Calu3 (cell line): Measurements from ENCODE around the gene KCTD15. TPM values are rescaled to one million over a fixed set of nuclear protein-coding genes. Genes with fewer than 3 reads are reported as not detected.
"Not testable (repeated sequence)": the region's sequence is repeated elsewhere in the genome, so short reads cannot be mapped to it uniquely, and the experiment has no call there.

Experiments
- BruUV-seq: library from RNA; stranded (reverse); fragments of 400-500 nt; replicated peaks from 2 replicates; lab custom pipeline; 2021; lab: Mats Ljungman, UMichigan
- CTCF ChIA-PET: fragments of 300-600 bp; sonication (Branson Sonifier 250); formaldehyde crosslinking; loops from one replicate; lab custom pipeline; 2022; ENCODE audit warnings: antibody characterized with exemption; lab: Charles Lee
- DNase-seq: peaks from one replicate; pipeline ENCODE4 v3.0.0; 2022
- H3K27ac Mint-ChIP-seq: one replicate; pipeline ENCODE4 v1.8.0; 2022; ENCODE audit warnings: mixed read lengths; ENCODE audit not compliant: unreplicated experiment
- H3K27me3 Mint-ChIP-seq: one replicate; pipeline ENCODE4 v1.8.0; 2022; ENCODE audit warnings: mixed read lengths; ENCODE audit not compliant: unreplicated experiment
- H3K36me3 Mint-ChIP-seq: one replicate; pipeline ENCODE4 v1.8.0; 2022; ENCODE audit warnings: mild to moderate bottlenecking, moderate library complexity, mixed read lengths; ENCODE audit not compliant: insufficient read depth, unreplicated experiment
- H3K4me1 Mint-ChIP-seq: one replicate; pipeline ENCODE4 v1.8.0; 2022; ENCODE audit warnings: mild to moderate bottlenecking, low read depth, mixed read lengths; ENCODE audit not compliant: unreplicated experiment
- H3K4me3 Mint-ChIP-seq: one replicate; pipeline ENCODE4 v1.8.0; 2022; ENCODE audit warnings: mild to moderate bottlenecking, low read depth, moderate library complexity, mixed read lengths; ENCODE audit not compliant: unreplicated experiment
- H3K9me3 Mint-ChIP-seq: one replicate; pipeline ENCODE4 v1.8.0; 2022; ENCODE audit warnings: low read depth, mixed read lengths; ENCODE audit not compliant: unreplicated experiment
- intact Hi-C: fragments of 100-400 bp; cut with micrococcal nuclease; formaldehyde crosslinking; loops from one replicate; pipeline ENCODE4 v1.10.0; 2022; ENCODE audit not compliant: unreplicated experiment
- total RNA-seq: library from RNA; stranded (reverse); gene quantifications from 2 replicates; pipeline ENCODE4 v1.2.3, GENCODE V29; 2022
- TF ChIP-seq, protein P1 (sequence below): fragments of 200-600 bp; IDR thresholded peaks from one replicate; pipeline ENCODE4 v1.8.0; 2022; ENCODE audit warnings: antibody characterized with exemption; ENCODE audit not compliant: unreplicated experiment

Gene KCTD15
- total RNA-seq, 1 experiment from 2014 or later = 18.6 TPM

- peaks cover 16% of the 10 kb centered on the region for H3K36me3 Mint-ChIP-seq
- peaks cover 8% of the 10 kb centered on the region for H3K4me1 Mint-ChIP-seq
- no peak overlapping the region for H3K4me3 Mint-ChIP-seq
- no peak for DNase-seq
- no peak overlapping the region for H3K27ac Mint-ChIP-seq
- CTCF ChIA-PET = no interaction called here
- H3K9me3 Mint-ChIP-seq = no peaks in the 10 kb centered on the region
- TF ChIP-seq, protein P1, sequence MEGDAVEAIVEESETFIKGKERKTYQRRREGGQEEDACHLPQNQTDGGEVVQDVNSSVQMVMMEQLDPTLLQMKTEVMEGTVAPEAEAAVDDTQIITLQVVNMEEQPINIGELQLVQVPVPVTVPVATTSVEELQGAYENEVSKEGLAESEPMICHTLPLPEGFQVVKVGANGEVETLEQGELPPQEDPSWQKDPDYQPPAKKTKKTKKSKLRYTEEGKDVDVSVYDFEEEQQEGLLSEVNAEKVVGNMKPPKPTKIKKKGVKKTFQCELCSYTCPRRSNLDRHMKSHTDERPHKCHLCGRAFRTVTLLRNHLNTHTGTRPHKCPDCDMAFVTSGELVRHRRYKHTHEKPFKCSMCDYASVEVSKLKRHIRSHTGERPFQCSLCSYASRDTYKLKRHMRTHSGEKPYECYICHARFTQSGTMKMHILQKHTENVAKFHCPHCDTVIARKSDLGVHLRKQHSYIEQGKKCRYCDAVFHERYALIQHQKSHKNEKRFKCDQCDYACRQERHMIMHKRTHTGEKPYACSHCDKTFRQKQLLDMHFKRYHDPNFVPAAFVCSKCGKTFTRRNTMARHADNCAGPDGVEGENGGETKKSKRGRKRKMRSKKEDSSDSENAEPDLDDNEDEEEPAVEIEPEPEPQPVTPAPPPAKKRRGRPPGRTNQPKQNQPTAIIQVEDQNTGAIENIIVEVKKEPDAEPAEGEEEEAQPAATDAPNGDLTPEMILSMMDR = no peak
- H3K27me3 Mint-ChIP-seq = no peaks in the 10 kb centered on the region
- intact Hi-C loops = no loop called here
- no TSS peak for BruUV-seq
Observed at GRCh38 chr19:33814181-33815165, 17.8 kb downstream of the KCTD15 start.

GRCh38 chr19:33815380-33816340, 19.0 kb downstream of the KCTD15 start:
- intact Hi-C loops = no loop called here
- DNase-seq = no peak
- no TSS peak for BruUV-seq
- H3K4me1 Mint-ChIP-seq = peaks cover under 1% of the 10 kb centered on the region
- H3K4me3 Mint-ChIP-seq = no peak overlapping the region
- TF ChIP-seq, protein P1 = no peak
- CTCF ChIA-PET = interaction anchor here (0.6 to 0.8 kb wide), 2 partner anchors 569 to 1905 kb away, joined by 3 to 5 read pairs; no protein-coding TSS in a partner anchor
- H3K27me3 Mint-ChIP-seq = no peaks in the 10 kb centered on the region
- H3K36me3 Mint-ChIP-seq = peaks cover 20% of the 10 kb centered on the region
- no peaks in the 10 kb centered on the region for H3K9me3 Mint-ChIP-seq
- H3K27ac Mint-ChIP-seq = no peak overlapping the region

- CTCF ChIA-PET = interaction anchor here (1.0 kb wide), 1 partner anchor 22 kb away, joined by 4 read pairs; the partner anchor contains the start of gene KCTD15
- H3K9me3 Mint-ChIP-seq = no peaks in the 10 kb centered on the region
- no peak for DNase-seq
- H3K36me3 Mint-ChIP-seq = peaks cover 19% of the 10 kb centered on the region
- H3K27me3 Mint-ChIP-seq = no peaks in the 10 kb centered on the region
- no TSS peak for BruUV-seq
- H3K4me1 Mint-ChIP-seq = peaks cover 7% of the 10 kb centered on the region
- no peak overlapping the region for H3K27ac Mint-ChIP-seq
- H3K4me3 Mint-ChIP-seq = no peak overlapping the region
- intact Hi-C loops = no loop called here
- TF ChIP-seq, protein P1 = no peak
Observed at GRCh38 chr19:33818411-33818810, 21.7 kb downstream of the KCTD15 start.

DNA sequence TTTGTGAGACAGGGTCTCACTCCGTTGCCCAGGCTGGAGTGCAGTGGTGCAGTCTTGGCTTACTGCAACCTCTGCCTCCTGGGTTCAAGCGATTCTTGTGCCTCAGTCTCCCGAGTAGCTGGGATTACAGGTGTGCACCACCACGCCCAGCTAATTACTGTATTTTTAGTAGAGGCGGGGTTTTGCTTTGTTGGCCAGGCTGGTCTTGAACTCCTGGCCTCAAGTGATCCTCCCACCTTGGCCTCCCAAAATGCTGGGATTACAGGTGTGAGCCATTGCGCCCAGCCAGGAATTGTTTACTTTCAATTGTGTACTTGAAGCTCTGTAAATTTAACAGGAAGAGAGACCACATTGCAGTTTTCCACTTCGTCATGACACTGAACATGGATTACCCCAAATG, 22.4 kb downstream of the KCTD15 start:
- DNase-seq, H3K9me3 Mint-ChIP-seq, BruUV-seq, H3K4me1 Mint-ChIP-seq, H3K27ac Mint-ChIP-seq, intact Hi-C loops, H3K27me3 Mint-ChIP-seq: not testable (repeated sequence)
- Mint-ChIP-seq H3K4me3 (peak overlapping the region; percentile 79), H3K36me3 (peaks cover 12% of the 10 kb centered on the region)
- CTCF ChIA-PET = interaction anchor here (0.5 to 1.1 kb wide), 2 partner anchors 45 to 288 kb away, joined by 3 to 4 read pairs; no protein-coding TSS in a partner anchor
